H9 (cell line): Measurements from ENCODE around the gene PJA2. TPM values are rescaled to one million over a fixed set of nuclear protein-coding genes. Genes with fewer than 3 reads are reported as not detected.

Source experiments
- DNase-seq: peaks from one replicate; pipeline ENCODE4 v3.0.0-alpha.2; 2017
- H2AFZ ChIP-seq: one replicate; pipeline ENCODE4 v1.6.1; 2013; ENCODE audit warnings: mild to moderate bottlenecking, low read length, control low read depth, moderate library complexity
- H2AK5ac ChIP-seq: 2 replicates; pipeline ENCODE4 v1.6.1; 2013; ENCODE audit warnings: low read length, control low read depth, mixed read lengths; ENCODE audit not compliant: insufficient read length
- H2BK120ac ChIP-seq: one replicate; pipeline ENCODE4 v1.6.1; 2013; ENCODE audit warnings: low read depth, mild to moderate bottlenecking, low read length, control low read depth, inconsistent platforms; ENCODE audit not compliant: poor library complexity, severe bottlenecking
- H2BK12ac ChIP-seq: 2 replicates; pipeline ENCODE4 v1.6.1; 2013; ENCODE audit warnings: low read length, control low read depth, mixed read lengths, low read depth; ENCODE audit not compliant: insufficient read length
- H2BK15ac ChIP-seq: 2 replicates; pipeline ENCODE4 v1.6.1; 2013; ENCODE audit warnings: low read depth, low read length, control low read depth
- H2BK20ac ChIP-seq: one replicate; pipeline ENCODE4 v1.6.1; 2013; ENCODE audit warnings: low read depth, mild to moderate bottlenecking, low read length, control low read depth, inconsistent platforms; ENCODE audit not compliant: poor library complexity, severe bottlenecking
- H2BK5ac ChIP-seq: 2 replicates; pipeline ENCODE4 v1.6.1; 2013; ENCODE audit warnings: low read length, control low read depth, mixed read lengths; ENCODE audit not compliant: insufficient read length
- H3K14ac ChIP-seq: 2 replicates; pipeline ENCODE4 v1.6.1; 2013; ENCODE audit warnings: low read length, control low read depth; ENCODE audit not compliant: insufficient read depth
- H3K18ac ChIP-seq: 2 replicates; pipeline ENCODE4 v1.6.1; 2013; ENCODE audit warnings: low read depth, mild to moderate bottlenecking, mixed read lengths, low read length, control low read depth; ENCODE audit not compliant: insufficient read length
- H3K23ac ChIP-seq: 2 replicates; pipeline ENCODE4 v1.6.1; 2013; ENCODE audit warnings: low read length, control low read depth, mixed read lengths, low read depth; ENCODE audit not compliant: insufficient read length
- H3K23me2 ChIP-seq: 2 replicates; pipeline ENCODE4 v1.6.1; 2013; ENCODE audit warnings: low read depth, mild to moderate bottlenecking, mixed read lengths, low read length, control low read depth; ENCODE audit not compliant: insufficient read length, poor library complexity, severe bottlenecking
- H3K27ac ChIP-seq: 2 replicates; pipeline ENCODE4 v1.5.1; 2013; ENCODE audit warnings: low read length, control low read depth, mixed read lengths, low read depth; ENCODE audit not compliant: insufficient read length
- H3K27me3 ChIP-seq: 2 replicates; pipeline ENCODE4 v1.6.1; 2013; ENCODE audit warnings: low read length, control low read depth, inconsistent platforms; ENCODE audit not compliant: insufficient read depth
- H3K4ac ChIP-seq: 2 replicates; pipeline ENCODE4 v1.6.1; 2013; ENCODE audit warnings: low read depth, mild to moderate bottlenecking, control low read depth, inconsistent platforms, low read length, moderate library complexity
- H3K4me1 ChIP-seq: 2 replicates; pipeline ENCODE4 v1.6.1; 2013; ENCODE audit warnings: low read length, control low read depth, inconsistent platforms; ENCODE audit not compliant: insufficient read depth
- H3K4me2 ChIP-seq: 2 replicates; pipeline ENCODE4 v1.6.1; 2013; ENCODE audit warnings: low read length, control low read depth, mixed read lengths; ENCODE audit not compliant: insufficient read length, insufficient read depth
- H3K56ac ChIP-seq: 2 replicates; pipeline ENCODE4 v1.6.1; 2013; ENCODE audit warnings: low read depth, mild to moderate bottlenecking, mixed read lengths, low read length, control low read depth; ENCODE audit not compliant: insufficient read length
- H3K79me1 ChIP-seq: 2 replicates; pipeline ENCODE4 v1.6.1; 2013; ENCODE audit warnings: low read depth, mild to moderate bottlenecking, moderate library complexity, low read length, control low read depth, inconsistent platforms; ENCODE audit not compliant: insufficient read depth, poor library complexity, severe bottlenecking
- H3K79me2 ChIP-seq: 2 replicates; pipeline ENCODE4 v1.6.1; 2013; ENCODE audit warnings: low read length, control low read depth, inconsistent platforms; ENCODE audit not compliant: insufficient read depth
- H3K9ac ChIP-seq: 2 replicates; pipeline ENCODE4 v1.6.1; 2013; ENCODE audit warnings: low read length, control low read depth, mixed read lengths; ENCODE audit not compliant: insufficient read length; ENCODE audit errors: extremely low read depth
- H3K9me3 ChIP-seq: one replicate; pipeline ENCODE4 v1.6.1; 2013; ENCODE audit warnings: low read depth, low read length, inconsistent platforms; ENCODE audit not compliant: control insufficient read depth
- H3T11ph ChIP-seq: one replicate; pipeline ENCODE4 v1.6.1; 2013; ENCODE audit warnings: mild to moderate bottlenecking, low read length, control low read depth, inconsistent platforms
- H4K20me1 ChIP-seq: one replicate; pipeline ENCODE4 v1.6.1; 2013; ENCODE audit not compliant: control insufficient read depth, insufficient read length, insufficient read depth
- H4K5ac ChIP-seq: 2 replicates; pipeline ENCODE4 v1.6.1; 2013; ENCODE audit warnings: low read depth, mild to moderate bottlenecking, mixed read lengths, low read length, control low read depth; ENCODE audit not compliant: insufficient read length
- H4K8ac ChIP-seq: replicated peaks from 2 replicates; pipeline ENCODE4 v1.6.1; 2013; ENCODE audit warnings: low read length, control low read depth, mixed read lengths, low read depth; ENCODE audit not compliant: insufficient read length
- H4K91ac ChIP-seq: 2 replicates; pipeline ENCODE4 v1.6.1; 2013; ENCODE audit warnings: low read depth, mild to moderate bottlenecking, moderate library complexity, mixed read lengths, low read length, control low read depth; ENCODE audit not compliant: insufficient read length
- H3K27ac Mint-ChIP-seq, 3 experiments: 2 replicates in 2 of 3; 3 replicates in 1 of 3; pipeline ENCODE4 v1.8.0; 2020 to 2021; ENCODE audit warnings: mixed read lengths in 3 of 3, mild to moderate bottlenecking in 1 of 3, moderate library complexity in 1 of 3
- H3K27me3 Mint-ChIP-seq: 2 replicates; pipeline ENCODE4 v1.8.0; 2021; ENCODE audit warnings: low read depth, mild to moderate bottlenecking, moderate library complexity, mixed read lengths
- H3K36me3 Mint-ChIP-seq, 3 experiments: 2 replicates in 2 of 3; 3 replicates in 1 of 3; pipeline ENCODE4 v1.8.0; 2020 to 2021; ENCODE audit warnings: low read depth in 3 of 3, mixed read lengths in 3 of 3; ENCODE audit not compliant: insufficient read depth in 1 of 3
- H3K4me1 Mint-ChIP-seq, 2 experiments: 2 replicates each; pipeline ENCODE4 v1.8.0; 2020; ENCODE audit warnings: mixed read lengths in 2 of 2
- H3K4me3 Mint-ChIP-seq, 2 experiments: 2 replicates in 1 of 2; 3 replicates in 1 of 2; pipeline ENCODE4 v1.8.0; 2020 to 2021; ENCODE audit warnings: mild to moderate bottlenecking in 2 of 2, mixed read lengths in 2 of 2, moderate library complexity in 1 of 2
- H3K9me3 Mint-ChIP-seq, 2 experiments: 2 replicates in 1 of 2; 3 replicates in 1 of 2; pipeline ENCODE4 v1.8.0; 2020; ENCODE audit warnings: mild to moderate bottlenecking in 2 of 2, mixed read lengths in 2 of 2, moderate library complexity in 1 of 2
- CTCF ChIP-seq: fragments of 200-600 bp; sonication (generic); conservative IDR thresholded peaks from 3 replicates; pipeline ENCODE4 v1.8.0; 2021; ENCODE audit warnings: antibody characterized with exemption, mild to moderate bottlenecking
- WGBS: extraction: QIAGEN DNeasy Blood & Tissue Kit; methylation state at CpG from one replicate; pipeline ENCODE4 v1.1.7; 2013; ENCODE audit warnings: missing lambda C conversion rate, low lambda C conversion rate, mixed read lengths; ENCODE audit not compliant: insufficient read length; ENCODE audit errors: extremely low coverage; 5-methylcytosine and 5-hydroxymethylcytosine counted together
- total RNA-seq: library from RNA; stranded (reverse); gene quantifications from 2 replicates; pipeline ENCODE4 v1.2.1, GENCODE V29; 2021

The PJA2 gene
- total RNA-seq, 1 experiment from 2014 or later, result 41.5 TPM

- no peak overlapping the region for H2AFZ ChIP-seq
- no peaks in the 10 kb centered on the region for H4K20me1 ChIP-seq
- H3K27ac ChIP-seq, result no peak overlapping the region
- H3K23me2 ChIP-seq, result no peaks in the 10 kb centered on the region
- H2BK120ac ChIP-seq, result no peak overlapping the region
- H3K27me3 Mint-ChIP-seq, result no peaks in the 10 kb centered on the region; the same call in 1 of the 2 replicates
- no peak overlapping the region for H3K4ac ChIP-seq
- H3K4me1 Mint-ChIP-seq, result peaks cover 7 to 13% of the 10 kb centered on the region in 2 experiments
- H3T11ph ChIP-seq, result no peak overlapping the region
- H3K18ac ChIP-seq, result no peak overlapping the region
- H4K91ac ChIP-seq, result no peak overlapping the region
- H3K79me1 ChIP-seq, result no peaks in the 10 kb centered on the region
- no peak overlapping the region for H3K56ac ChIP-seq
- 0 out of 2 replicates have a peak, but pooled peaks cover 2% of the 10 kb centered on the region for H3K79me2 ChIP-seq
- H2BK5ac ChIP-seq, result no peak overlapping the region
- no peak overlapping the region for H3K4me3 Mint-ChIP-seq
- H2AK5ac ChIP-seq, result no peak overlapping the region
- H3K9me3 ChIP-seq, result no peaks in the 10 kb centered on the region
- no peak overlapping the region for H2BK20ac ChIP-seq
- no peak overlapping the region for H3K23ac ChIP-seq
- H2BK12ac ChIP-seq, result no peak overlapping the region
- H3K9ac ChIP-seq, result no peak overlapping the region
- H3K36me3 Mint-ChIP-seq, result no peaks in the 10 kb centered on the region
- H3K4me1 ChIP-seq, result no peaks in the 10 kb centered on the region
- TF ChIP-seq CTCF, result no peak
- H3K4me2 ChIP-seq, result no peak overlapping the region
- no peak for DNase-seq
- no CpG with 5 or more reads among the region's 3 CpGs for WGBS
- H4K5ac ChIP-seq, result no peak overlapping the region
- no peak overlapping the region for H4K8ac ChIP-seq
- no peak overlapping the region for H3K14ac ChIP-seq
- H2BK15ac ChIP-seq, result no peak overlapping the region
- H3K9me3 Mint-ChIP-seq, result no peaks in the 10 kb centered on the region
- H3K27me3 ChIP-seq, result no peaks in the 10 kb centered on the region
- H3K27ac Mint-ChIP-seq, result peak overlapping the region in 1 of 3 experiments; percentile 94; a peak in 1 of 7 replicates
Measured at GRCh38 chr5:109310315-109310714, 99.5 kb downstream of the PJA2 start.
